GM19025 (cell line): Measurements from ENCODE around the gene USP12.
"Not testable (repeated sequence)": the region's sequence is repeated elsewhere in the genome, so short reads cannot be mapped to it uniquely, and the experiment has no call there.

ENCODE experiments used
- ATAC-seq: cut with Tn5 transposase; IDR thresholded peaks from one replicate; pipeline ENCODE4 v1.9.1; 2021; ENCODE audit warnings: mild to moderate bottlenecking, low read depth, moderate library complexity; ENCODE audit not compliant: unreplicated experiment

USP12 gene

DNA sequence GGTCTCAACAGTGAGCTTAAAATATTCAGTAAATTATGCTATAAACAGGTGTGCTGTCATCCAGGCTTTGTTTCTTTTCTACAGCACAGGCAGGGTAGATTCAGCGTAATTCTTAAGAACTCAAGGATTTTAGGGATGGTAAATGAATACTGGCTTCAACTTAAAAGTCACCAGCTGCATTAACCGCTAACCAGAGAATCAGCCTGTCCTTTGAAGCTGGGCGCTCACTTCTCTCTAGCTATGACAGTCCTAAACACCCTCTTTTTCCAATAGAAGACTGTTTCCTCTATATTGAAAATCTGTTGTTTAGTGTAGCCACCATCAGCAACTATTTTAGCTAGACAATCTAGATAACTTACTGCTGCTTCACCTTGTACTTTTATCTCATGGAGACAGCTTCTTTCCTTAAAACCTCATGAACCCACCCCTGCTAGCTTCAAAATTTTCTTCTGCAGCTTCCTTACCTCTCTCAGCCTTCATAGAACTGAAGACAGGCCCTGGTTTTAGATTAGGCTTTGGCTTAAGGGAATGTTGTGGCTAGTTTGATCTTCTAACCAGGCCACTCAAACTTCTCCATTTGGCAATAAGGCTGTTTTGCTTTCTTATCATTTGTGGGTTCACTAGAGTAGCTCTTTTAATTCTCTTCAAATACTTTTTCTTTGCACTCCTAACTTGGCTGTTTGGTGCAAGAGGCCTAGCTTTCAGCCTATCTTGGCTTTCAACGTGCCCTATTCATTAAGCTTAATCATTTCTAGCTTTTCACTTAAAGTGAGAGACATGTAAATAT, 89.5 kb downstream of the USP12 start:
- ATAC-seq: no peak

DNA sequence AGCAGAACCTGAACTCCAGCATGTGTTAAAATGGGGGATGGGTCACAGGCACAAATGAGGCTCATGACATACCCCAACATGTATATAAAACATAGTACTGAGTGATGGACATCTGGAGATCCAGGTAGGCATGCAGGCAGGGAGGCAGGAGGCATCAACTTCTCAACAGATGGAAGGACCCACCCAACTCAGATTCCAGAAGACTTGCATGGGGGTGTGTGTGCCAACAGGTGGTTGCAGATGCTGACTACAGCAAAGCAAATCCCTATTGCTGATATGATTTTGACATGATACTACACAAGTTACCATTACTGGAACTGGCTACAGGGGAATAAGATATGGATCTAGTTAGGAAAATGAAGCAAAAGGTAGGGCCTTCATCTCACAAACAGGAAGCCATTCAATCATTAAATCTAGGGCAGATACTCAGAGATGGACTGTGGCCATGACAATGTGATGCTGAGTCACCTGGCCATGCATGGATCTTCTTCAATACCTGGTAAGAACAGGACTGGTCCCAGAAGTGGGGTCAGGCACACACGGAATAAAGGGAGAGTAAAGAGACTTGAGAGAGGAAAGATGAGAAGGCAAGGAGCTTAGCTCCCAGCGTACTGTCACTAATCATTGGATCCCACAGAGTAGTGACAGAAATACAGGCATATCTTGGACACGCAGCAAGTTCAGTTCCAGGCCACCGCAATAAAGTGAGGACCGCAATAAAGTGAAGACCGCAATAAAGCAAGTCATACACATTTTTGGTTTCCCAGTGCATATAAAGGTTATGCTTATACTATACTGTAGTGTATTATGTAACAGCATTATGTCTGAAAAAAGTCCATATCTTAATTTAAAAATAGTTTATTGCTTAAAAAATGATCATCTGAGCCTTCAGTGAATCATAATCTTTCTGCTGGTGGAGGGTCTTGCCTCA, 91.3 kb downstream of the USP12 start:
- no peak for ATAC-seq

DNA sequence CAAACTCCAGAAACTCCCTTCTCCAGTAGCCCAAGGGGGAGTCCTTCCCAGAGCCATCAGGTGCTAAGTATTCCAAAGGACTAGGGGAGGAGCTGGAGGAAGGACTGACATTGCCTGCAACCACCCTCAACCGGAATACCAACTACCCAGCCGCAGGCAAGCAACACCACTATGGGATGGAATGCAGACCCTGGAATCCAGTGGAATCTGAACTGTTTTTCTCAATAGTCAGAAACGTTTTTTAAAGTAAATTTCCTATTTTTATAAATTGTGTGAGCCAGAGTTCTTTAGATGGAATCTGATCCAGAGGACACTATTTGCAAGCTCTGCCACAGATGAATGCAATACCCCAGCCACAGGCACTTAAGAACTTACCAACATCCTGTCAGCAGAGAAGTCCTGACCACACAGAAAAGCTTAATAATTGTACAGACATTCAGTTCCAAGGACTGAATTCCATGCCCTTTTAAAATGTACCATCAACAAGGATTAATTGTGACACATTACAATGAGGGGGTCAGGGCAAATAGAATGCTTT, 92.1 kb downstream of the USP12 start:
- no peak for ATAC-seq

DNA sequence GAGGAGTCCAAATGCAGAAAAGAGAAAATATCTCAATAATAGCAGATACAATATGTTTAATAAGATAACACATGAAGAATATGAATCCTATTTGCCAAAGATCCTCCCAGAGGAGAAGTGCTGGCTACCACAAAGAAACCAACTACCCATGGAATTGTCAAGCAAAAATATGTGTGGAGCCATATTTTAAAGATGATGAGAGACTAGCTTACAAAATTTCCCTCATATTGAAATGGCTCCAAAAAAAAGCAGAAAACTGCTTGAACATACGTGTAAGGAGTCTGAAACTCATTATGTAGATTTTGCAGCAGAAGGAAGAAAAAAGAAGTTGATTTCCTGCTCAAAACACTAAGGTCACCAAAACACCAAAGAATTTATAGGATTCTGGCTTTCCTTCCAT, 94.2 kb downstream of the USP12 start:
- ATAC-seq: no peak

DNA sequence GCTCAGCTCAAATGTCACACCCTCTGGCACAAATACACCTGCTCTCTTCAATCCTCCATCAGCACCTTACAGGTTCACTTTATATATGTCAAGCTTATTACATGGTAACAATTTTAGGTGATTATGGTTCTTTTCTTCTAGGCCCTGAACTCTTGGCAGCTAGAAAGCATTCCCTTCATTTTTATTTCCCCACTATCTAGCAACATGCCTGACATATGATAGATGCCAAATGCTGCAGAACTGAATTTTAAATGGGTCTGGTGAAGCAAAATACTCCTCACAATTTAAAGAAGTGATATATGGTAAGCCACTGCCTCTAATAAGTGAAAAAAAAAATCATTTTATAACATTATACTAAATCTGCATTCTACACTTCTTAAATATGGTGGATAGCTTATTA, 95.2 kb downstream of the USP12 start:
- no peak for ATAC-seq

DNA sequence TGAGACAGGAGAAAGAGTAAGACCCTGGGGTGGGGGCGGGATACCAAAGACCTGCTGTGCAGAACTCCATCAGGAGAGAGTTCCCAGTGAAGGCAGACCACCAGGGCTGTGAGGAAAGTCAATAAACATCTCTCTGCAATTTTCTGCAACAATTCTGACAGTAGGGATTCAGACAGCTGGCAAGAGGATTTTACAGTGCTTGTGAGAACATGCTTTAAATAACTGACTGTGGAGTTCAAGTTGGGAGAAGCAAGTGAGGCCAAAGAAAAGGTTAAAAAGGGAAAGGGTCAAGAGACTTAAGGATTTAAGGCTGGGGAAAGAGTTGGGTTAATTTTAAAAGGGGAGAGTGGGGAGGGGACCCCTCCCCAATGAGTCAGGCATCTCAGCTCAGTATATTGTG, 98.4 kb downstream of the USP12 start:
- no peak for ATAC-seq

DNA sequence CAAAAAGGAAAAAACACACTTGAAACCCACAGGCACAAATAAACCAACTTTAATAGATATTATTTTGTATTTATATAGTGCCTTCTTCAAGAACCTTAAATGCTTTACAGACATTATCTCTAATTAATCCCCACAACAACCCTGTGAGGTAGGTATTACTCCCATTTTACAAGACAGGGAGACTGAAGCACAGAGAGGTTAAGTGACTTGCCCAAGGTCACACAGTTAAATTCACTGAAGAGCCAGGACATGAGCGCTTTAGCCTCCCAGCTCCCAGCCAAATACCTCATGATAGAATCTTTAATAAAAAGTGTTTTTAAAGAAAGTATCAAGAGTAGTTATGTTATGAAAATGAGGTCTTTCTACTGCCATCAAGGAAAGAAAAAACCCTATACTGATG, 105.5 kb downstream of the USP12 start:
- not testable (repeated sequence) for ATAC-seq

DNA sequence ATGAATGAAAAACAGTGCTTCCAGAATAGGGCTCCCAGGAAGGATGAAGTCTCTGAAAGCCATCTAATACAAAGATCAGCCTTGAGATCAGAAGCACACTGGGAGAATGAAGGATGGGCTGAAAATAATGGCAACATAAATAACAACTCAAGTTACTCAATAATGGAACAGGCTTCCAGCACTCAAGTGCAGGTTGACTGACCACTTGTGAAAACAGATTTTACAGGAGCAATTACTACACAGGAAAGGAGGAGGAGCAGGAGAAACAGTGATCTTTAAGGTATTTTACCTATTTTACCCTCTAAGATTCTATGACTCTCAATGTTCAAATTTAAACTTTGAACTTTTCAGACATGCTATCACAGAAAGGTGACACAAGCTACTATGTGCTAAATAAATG, 106.0 kb downstream of the USP12 start:
- no peak for ATAC-seq

DNA sequence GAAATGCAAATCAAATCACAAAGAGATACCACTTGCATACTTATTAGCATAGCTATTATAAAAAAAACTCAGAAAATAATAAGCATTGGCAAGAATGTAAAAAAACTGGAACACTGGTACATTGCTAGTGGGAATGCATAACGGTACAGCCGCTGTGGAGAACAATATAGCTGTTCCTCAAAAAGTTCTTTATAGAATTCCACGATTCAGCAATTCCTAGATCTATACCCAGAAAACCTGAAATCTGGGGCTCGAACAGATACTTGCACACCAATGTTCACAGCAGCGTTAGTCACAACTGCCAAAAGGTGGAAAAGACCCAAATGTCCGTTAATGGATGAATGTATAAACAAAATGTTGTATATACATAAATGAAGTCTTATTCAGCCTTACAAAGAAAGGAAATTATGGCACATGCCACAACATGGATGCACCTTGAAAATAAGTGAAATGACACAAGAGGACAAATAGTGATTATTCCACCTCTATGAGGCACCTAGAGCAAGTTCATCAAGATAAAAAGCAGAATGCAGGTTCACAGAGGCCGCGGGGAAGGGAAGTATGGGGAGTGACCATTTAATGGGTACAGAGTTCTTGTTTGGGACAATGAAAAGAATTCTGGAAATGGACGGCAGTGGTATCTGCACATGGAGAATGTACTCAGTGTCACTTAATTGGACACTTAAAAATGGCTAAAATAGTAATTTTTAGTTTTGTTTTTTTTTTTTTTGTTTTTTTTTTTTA, 107.2 kb downstream of the USP12 start:
- no peak for ATAC-seq

DNA sequence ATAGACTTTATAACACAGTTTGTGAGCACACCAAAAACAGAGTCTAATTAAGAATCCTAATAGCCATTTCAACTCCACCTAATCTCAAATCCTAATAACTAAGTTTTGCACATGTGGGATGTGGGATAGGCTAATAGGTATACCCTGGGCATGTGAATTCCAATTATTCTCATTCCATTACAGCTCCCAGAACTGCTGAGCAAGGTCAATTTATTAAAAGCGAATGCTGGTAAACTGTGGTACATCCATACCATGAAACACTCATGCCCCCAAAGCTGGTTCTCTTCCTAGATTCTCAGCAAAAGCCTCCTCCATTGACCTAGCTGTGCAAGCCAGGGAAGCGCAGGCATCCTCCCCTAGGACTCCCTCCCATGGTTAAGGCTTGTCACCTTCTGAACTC, 113.8 kb downstream of the USP12 start:
- ATAC-seq: no peak

DNA sequence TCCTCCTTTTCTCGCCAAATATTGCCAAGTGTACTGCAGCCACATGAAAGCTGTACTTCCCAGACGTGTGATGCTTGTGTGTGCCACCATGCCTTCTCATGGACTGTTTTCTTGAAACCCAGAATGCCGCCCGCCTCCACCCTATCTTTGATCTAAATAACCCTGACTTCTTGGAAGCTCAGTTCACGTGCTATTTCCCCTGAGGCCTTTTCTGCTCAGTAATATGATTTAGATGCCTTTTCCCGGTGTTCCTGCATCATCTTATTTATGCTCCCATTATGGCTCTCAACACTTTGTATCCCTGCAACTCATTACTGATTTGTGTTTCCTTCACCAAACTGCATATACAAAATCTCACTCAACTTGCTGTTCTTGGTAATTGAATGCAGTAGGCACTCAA, 116.1 kb downstream of the USP12 start:
- ATAC-seq: no peak

DNA sequence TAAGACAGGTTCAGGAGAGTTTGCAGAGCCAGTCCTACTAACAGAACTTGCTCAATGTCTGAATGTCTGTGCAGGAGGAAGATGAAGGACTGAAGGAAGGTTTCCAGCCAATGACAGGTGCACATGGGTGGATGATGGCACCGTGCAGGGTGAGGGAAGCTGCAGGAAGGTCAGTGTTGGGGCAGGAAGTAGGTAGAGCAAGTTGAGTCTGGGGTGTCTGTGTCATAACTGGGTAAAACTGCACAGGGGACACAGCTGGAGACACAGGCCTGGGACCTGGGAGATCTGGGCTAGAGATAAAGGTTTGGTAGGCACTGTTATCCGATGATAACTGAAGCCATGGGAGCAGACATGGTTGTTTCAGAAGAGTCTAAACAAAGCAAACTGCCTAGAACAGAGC, 116.9 kb downstream of the USP12 start:
- ATAC-seq: no peak

DNA sequence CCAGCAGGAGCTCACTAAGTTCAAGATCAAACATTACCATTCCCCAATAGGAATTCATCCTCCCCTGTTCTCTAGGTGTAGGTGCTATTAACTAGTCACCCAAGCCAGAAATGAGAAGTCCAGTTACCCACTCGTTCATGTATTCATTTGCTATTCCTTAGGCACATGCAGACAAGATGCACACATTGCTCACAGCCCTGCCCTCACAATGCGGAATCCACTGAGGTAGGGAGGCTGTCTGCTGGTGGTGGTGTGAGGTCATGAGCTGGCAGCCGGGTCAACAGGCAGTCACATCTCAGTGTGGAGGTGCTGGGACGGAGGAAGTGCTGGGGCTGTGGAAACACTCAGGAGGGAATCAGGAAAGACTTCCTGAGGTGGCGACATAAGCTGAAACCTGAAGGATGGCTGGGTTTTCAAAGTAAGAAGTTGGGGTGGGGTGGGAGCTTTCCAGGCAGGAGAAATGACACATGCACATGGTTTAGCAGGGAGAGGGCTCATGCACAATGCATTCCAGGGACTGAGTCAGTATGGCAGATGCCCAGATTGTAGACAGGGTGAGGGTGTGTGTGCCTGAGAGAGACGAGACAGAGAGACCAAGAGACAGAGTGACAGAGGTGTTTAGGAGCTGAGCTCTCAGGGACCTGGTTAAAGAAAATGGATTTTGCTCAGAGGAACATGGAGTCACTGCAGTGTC, 117.6 kb downstream of the USP12 start:
- ATAC-seq: no peak

DNA sequence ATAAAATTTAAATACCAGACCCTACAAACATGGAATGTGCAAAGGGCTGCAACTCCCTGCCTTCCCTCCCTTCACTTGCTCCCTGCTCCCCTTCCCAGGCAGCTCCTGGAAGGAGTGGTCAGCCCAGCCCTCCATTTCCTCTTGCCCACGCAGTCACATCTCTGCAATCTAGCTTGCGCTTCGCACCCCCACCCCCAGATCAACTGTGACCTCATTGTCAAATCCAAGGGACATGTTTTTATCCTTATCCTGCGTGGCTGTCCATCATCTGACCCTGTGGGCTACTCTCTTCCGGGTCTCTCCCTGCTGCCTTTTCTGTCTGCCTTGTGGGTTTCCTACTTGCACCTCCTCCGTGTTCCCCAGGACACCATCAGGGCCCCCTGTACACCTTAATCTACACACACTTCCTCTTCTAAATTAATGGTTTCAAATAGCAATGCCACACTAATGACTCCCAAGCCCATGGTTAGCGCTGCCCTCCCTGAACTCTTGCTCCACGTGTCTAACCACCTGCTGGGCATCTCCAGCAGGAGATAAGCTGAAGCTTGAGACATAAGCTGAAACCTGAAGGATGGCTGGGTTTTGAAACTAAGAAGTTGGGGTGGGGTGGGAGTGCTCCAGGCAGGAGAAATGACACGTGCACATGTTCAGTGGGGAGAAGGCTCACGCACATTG, 118.3 kb downstream of the USP12 start:
- ATAC-seq: no peak

DNA sequence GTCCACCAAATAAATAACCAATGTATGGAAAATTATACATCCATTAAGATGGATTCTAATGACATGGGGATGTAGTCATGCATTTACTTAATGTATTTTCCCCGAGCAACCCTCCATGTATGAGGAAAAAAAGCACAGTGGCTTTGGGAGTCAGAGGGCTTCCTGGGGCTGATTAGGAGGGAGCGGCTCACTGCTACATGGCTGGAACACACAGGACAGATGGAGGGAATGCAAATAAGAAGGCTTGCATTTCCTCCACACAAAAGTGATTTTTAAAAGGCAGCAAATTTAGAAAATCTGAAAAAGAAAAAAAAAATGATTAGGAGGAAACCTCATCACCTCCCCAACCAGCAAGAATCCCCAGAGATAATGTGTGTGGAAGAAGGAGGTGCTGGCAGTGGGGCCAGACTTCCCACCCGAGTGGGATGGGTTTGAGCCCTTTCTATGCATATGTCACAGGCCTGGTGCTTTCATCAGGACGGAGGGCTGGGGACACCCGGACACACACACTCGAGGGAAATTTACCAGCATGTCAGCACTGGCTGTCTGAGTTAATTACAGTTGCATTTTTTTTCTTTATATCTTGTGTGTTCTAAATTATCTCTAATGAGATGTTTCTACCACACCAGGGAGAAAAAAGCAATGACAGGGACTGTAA, 118.9 kb downstream of the USP12 start:
- no peak for ATAC-seq

DNA sequence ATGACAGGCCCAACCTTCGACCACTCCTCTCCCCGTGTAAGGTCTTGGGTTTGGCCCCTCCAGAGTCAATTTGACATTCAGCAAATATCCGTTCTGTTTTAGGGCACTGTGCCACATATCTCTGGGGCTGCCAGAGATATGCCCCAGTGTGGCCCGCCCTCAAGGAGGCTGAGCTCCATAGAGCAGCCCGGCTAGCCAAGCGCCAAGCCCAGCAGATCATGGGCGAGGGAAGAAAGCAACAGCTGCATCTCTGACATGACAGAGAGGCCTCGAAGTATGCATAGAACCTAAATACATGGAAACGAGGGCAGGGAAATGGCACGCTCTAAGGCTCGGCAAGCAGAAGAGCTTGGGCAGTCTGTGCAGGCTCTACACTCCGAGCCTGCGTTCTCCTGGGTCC, 124.5 kb downstream of the USP12 start:
- ATAC-seq: no peak

DNA sequence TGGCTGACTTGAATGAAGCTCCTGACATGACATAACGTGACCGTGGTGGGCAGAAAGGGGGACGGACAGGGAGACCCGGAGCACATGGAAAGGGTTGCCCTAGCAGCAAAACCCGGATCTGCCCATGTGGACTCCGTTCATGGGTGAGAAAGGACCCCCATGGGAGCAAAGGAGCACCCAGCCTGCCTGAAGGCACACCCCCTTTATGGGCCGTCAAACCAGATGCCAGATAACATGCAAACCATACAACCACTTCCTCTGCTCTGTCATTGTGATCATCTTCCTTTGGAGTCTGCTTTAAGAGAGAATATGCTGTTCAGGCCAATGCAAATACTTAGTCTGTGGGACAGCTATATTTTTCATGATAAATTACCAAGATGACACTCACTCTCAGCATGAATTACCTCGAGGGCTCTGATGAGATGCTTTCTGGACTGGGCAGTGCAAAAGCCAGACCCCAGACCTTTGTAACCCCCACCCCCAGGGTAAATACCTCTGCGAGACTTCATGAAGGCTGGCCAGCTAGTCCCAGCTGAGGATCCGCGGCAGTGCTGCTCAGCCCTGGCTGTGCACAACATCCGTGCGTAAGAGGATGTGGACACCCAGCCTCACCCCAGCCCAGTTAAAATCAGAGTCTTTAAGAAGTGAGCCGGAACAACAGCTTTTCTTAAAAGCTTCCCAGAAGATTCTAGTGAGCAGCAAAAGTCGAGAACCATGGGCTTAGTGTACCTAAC, 126.6 kb downstream of the USP12 start:
- ATAC-seq: no peak

DNA sequence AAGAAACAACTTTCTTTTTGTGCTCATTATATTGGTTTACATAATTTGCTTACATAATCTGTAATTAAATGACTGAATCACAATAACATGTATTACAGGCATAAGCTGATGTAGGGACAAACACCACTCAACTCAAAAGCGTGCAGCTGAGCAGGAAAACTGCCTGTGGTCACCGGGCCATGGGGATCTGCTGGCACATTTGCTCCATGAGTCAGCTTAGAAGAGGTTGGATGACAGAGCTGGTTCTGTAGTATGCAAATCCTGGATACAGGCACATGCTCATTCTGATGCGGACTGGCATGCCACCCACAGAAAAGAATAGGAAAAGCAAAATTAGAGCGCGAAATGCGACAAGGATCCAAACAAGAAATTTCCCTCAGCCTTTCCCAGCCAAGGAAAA, 128.6 kb downstream of the USP12 start:
- ATAC-seq: no peak

DNA sequence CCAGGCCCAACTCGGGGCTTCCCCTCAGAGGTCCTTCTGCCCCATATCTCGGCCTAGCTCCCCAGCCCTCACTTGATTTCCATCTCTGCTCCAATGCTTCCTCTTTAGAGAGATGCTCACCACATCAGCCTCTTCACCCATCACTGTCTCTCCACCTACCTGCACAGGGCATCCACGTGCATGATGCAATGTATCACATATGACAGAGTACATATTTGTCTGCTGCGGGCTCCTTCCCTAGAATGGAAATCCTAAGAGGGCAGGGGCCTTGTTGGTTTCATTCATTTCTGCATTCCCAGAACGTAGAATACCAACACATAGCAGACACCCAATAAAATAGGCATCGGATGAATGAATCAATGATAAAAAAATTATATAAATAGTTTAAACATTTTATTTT, 130.3 kb downstream of the USP12 start:
- no peak for ATAC-seq
